Breast epithelium (tissue), 3 donors: ENCODE data around the gene P2RY12.

Experiments
- CTCF ChIP-seq, 3 donors: fragments of 450-650 bp; IDR thresholded peaks; one replicate each; pipeline ENCODE4 v1.5.1; 2016 to 2017; ENCODE audit warnings: antibody characterized with exemption in 3 of 3, mild to moderate bottlenecking in 3 of 3, moderate library complexity in 3 of 3
- POLR2A ChIP-seq: fragments of 450-650 bp; IDR thresholded peaks from one replicate; pipeline ENCODE4 v1.6.1; 2016; ENCODE audit warnings: antibody characterized with exemption, mild to moderate bottlenecking, moderate library complexity

GRCh38 chr3:151331696-151332095 lies 52.9 kb downstream of the P2RY12 start:
- no peak for TF ChIP-seq CTCF (IDR thresholded peaks at IDR 0.05)
- TF ChIP-seq POLR2A = no peak
